ENCODE data around the gene SMYD3. TPM values are rescaled to one million over a fixed set of nuclear protein-coding genes. Genes with fewer than 3 reads are reported as not detected.

Gene SMYD3
- total and polyA plus RNA-seq, 2 donors (not counting 3 experiments of a cell fraction or from before 2014, with no cell fraction given), result 16.0 to 32.1 TPM

- CTCF ChIA-PET, result no interaction called here
- no peak overlapping the region for H3K4me3 ChIP-seq (replicated peaks in 1 of 3; ENCODE audit: insufficient read depth in 1 of 3, low read depth in 1 of 3, low read length in 3 of 3)
These were observed 591.7 kb downstream of the SMYD3 start for GRCh38 chr1:245915406-245915805.

More at GRCh38 chr1:245915406-245915805, 591.7 kb downstream of the SMYD3 start:
- DNase-seq (ENCODE audit: low read depth, low spot score) (no peak), FAIRE-seq (no peak)
- intact Hi-C loops (cut with micrococcal nuclease) (no loop called here), dilution Hi-C loops (cut with MboI; ENCODE audit: extremely low pct_ligation_motif_present, low sequenced_read_pairs) (no loop called here)
- H4K20me1 ChIP-seq (replicated peaks; ENCODE audit: control insufficient read depth, extremely low read depth, insufficient read depth, low read length), result no peaks in the 10 kb centered on the region
- BruUV-seq (replicated peaks), result no TSS peak
- H3K9me1 ChIP-seq (replicated peaks; ENCODE audit: control insufficient read depth, extremely low read depth, insufficient read depth, low read length), result no peaks in the 10 kb centered on the region
- no peaks in the 10 kb centered on the region for H3K27me3 ChIP-seq (ENCODE audit: control insufficient read depth in 2 of 2, insufficient read depth in 2 of 2, low read length in 2 of 2)
- no peaks in the 10 kb centered on the region for H3K79me2 ChIP-seq (ENCODE audit: control insufficient read depth, insufficient read depth, low read length)
- H3K9me3 ChIP-seq (replicated peaks; ENCODE audit: control insufficient read depth, insufficient read depth, low read length), result no peaks in the 10 kb centered on the region
- H2AFZ ChIP-seq (ENCODE audit: low read depth, low read length), result no peak overlapping the region
- POLR2A ChIA-PET, result no interaction called here
- no peak overlapping the region for H3K4me2 ChIP-seq (ENCODE audit: insufficient read depth, low read length)
- no peak overlapping the region for H3K9ac ChIP-seq (replicated peaks; ENCODE audit: extremely low read depth, insufficient read depth, low read length)
- H3K27ac ChIP-seq (ENCODE audit: insufficient read depth, low read depth, low read length), result no peak overlapping the region
- H3K4me1 ChIP-seq (ENCODE audit: control insufficient read depth, extremely low read depth, insufficient read depth, low read length), result no peaks in the 10 kb centered on the region
- H3K36me3 ChIP-seq (ENCODE audit: control insufficient read depth in 2 of 2, extremely low read depth in 1 of 2, insufficient read depth in 2 of 2, low read length in 2 of 2), result no peaks in the 10 kb centered on the region
- TF ChIP-seq JUN (IDR thresholded peaks at IDR 0.05; ENCODE audit: borderline replicate concordance, insufficient read depth, insufficient read length, low read depth) (no peak), GATA2 (IDR thresholded peaks at IDR 0.05; ENCODE audit: insufficient read depth, insufficient read length, low read depth, low read length) (no peak), POLR2AphosphoS5 (IDR thresholded peaks at IDR 0.05; ENCODE audit: insufficient read depth, low read depth, low read length) (no peak), CTCF (IDR thresholded peaks at IDR 0.05; ENCODE audit: extremely low read depth in 1 of 2, insufficient read depth in 1 of 2, low read depth in 1 of 2, low read length in 2 of 2) (no peak), MYC (IDR thresholded peaks at IDR 0.05; ENCODE audit: low read depth, low read length) (no peak), POLR2A (IDR thresholded peaks at IDR 0.05; ENCODE audit: low read depth, low read length) (no peak), EZH2 (IDR thresholded peaks at IDR 0.05; ENCODE audit: borderline replicate concordance, low read depth, low read length, severe bottlenecking) (no peak), MAX (IDR thresholded peaks at IDR 0.05; ENCODE audit: insufficient read depth, insufficient read length) (no peak), FOS (IDR thresholded peaks at IDR 0.05; ENCODE audit: borderline replicate concordance, insufficient read depth, low read length) (no peak)
